Naive thymus-derived CD8-positive, alpha-beta T cell (primary cell): Measurements from ENCODE around the gene CACNA1C. TPM values are rescaled to one million over a fixed set of nuclear protein-coding genes. Genes with fewer than 3 reads are reported as not detected.

ENCODE experiments used
- ATAC-seq, 2 donors: fragments of 150-1000 bp; cut with Tn5 transposase in 1 of 2; sonication (Bioruptor Pico), chemical (Tn5 transposase) in 1 of 2; 1 replicate in 1 of 2; 2 replicates in 1 of 2; pipeline ENCODE4 v1.10.0; 2021; ENCODE audit warnings: mild to moderate bottlenecking in 2 of 2, moderate library complexity in 2 of 2
- POLR2A ChIA-PET: fragments of 350-600 bp; sonication (Branson Sonifier 250); formaldehyde crosslinking; loops from one replicate; lab custom pipeline; 2021; ENCODE audit warnings: antibody characterized with exemption; lab: Charles Lee
- DNase-seq, 10 donors: peaks; one replicate each; pipeline versions ENCODE4 v3.0.0 to v3.0.0-alpha.2; 2020 to 2022
- H3K27ac Mint-ChIP-seq, 10 donors: one replicate each; pipeline ENCODE4 v1.8.0; 2020 to 2022; ENCODE audit warnings: mild to moderate bottlenecking in 10 of 10, mixed read lengths in 10 of 10, moderate library complexity in 4 of 10, inconsistent platforms in 1 of 10
- H3K27me3 Mint-ChIP-seq, 5 donors: one replicate each; pipeline ENCODE4 v1.8.0; 2021 to 2022; ENCODE audit warnings: mixed read lengths in 5 of 5
- H3K36me3 Mint-ChIP-seq, 3 donors: one replicate each; pipeline ENCODE4 v1.8.0; 2020 to 2022; ENCODE audit warnings: mixed read lengths in 3 of 3, mild to moderate bottlenecking in 2 of 3, inconsistent platforms in 1 of 3
- H3K4me1 Mint-ChIP-seq, 4 donors: one replicate each; pipeline ENCODE4 v1.8.0; 2021 to 2022; ENCODE audit warnings: mixed read lengths in 4 of 4
- H3K4me3 Mint-ChIP-seq, 10 donors: one replicate each; pipeline ENCODE4 v1.8.0; 2020 to 2022; ENCODE audit warnings: mild to moderate bottlenecking in 10 of 10, mixed read lengths in 10 of 10, moderate library complexity in 6 of 10, inconsistent platforms in 1 of 10
- H3K9me3 Mint-ChIP-seq, 9 donors: one replicate each; pipeline ENCODE4 v1.8.0; 2020 to 2022; ENCODE audit warnings: mixed read lengths in 9 of 9, mild to moderate bottlenecking in 3 of 9, inconsistent platforms in 1 of 9, moderate library complexity in 1 of 9
- polyA plus RNA-seq, 3 donors: library from polyadenylated mRNA; unstranded; fragments of 300-500 nt; fragmentation: Illumina TruSeq; gene quantifications; one replicate each; pipeline ENCODE4 v1.2.3, GENCODE V29; 2021
- total RNA-seq, 8 experiments: library from RNA in 2 of 8; stranded (reverse) in 2 of 8; gene quantifications; one replicate each; pipeline ENCODE4 v1.2.3 and lab custom pipeline; 2021 to 2026

The CACNA1C gene
- total and polyA plus RNA-seq, 5 experiments from 2014 or later: 0.05 to 0.21 (median 0.16) TPM

DNA sequence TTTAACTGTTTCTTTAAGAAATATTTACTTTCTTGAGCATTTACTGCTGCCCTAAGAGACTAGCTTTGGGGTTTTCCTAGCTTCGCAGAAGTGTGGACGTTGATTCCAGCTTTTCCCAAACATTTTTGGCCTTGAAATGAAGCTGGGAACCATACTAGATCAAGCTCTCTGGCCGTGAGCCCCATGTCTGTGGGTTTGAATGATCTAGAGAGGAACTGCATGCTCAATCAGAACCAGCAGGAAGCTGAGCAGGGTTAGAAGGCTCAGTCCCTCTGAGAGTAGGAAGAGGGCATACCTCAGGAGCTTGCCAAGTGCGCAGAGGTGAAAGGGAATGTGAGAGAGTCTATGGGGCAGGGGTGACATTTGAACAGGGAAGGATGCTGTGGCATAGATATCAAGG lies 292.1 kb downstream of the CACNA1C start:
- H3K4me3 Mint-ChIP-seq: no peak overlapping the region

DNA sequence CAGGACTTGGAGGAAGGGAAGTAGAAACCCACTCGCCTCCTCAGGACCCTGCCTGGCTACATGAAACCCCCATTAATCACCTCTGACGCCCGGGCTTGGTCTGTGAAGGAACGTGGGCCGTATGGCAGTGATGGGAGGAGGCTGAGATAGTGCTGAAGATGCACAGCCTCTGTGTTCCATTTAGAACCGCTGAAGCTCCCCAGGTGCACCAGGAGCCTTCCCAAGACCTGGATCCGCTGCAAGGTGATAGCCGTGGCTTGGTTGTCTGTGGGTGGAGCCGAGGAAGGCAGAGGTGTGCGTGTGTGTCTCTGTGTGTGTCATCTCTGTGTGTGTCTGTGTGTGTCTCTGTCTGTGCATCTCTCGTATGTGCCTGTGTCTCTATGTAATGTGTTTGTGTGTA lies 293.1 kb downstream of the CACNA1C start:
- POLR2A ChIA-PET: no interaction called here
- H3K36me3 Mint-ChIP-seq: no peaks in the 10 kb centered on the region
- no peak for ATAC-seq

More for the DNA sequence above, 292.1 kb downstream of the CACNA1C start:
- H3K27ac Mint-ChIP-seq: peak overlapping the region in 1 of 10 donors; percentile 24
- POLR2A ChIA-PET: no interaction called here
- peaks cover 0 to 14% (median 1%) of the 10 kb centered on the region in 4 donors for H3K4me1 Mint-ChIP-seq
- peaks cover 0 to 13% (median 3%) of the 10 kb centered on the region in 5 donors for H3K27me3 Mint-ChIP-seq
- DNase-seq: no peak
- no peak for ATAC-seq
- H3K36me3 Mint-ChIP-seq: no peaks in the 10 kb centered on the region
- H3K9me3 Mint-ChIP-seq: no peaks in the 10 kb centered on the region

DNA sequence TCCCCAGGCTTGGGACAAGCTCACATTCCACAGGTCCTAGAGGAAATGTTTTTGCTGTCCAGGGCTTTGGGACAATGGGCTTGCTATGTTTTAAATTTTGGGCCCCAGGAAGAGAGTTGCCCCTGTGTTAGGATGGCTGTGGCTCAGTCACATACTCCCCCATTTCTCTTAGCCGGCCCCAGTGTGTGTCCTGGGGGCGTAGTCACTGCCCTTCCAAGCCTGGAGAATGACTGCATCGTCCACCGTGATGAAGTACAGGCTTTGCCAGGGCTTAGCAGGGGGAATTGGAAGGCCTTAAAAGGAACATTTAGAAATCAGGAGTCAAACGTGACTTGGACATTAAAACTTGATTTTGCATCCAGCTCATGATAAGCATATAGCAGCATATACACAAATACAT lies 293.6 kb downstream of the CACNA1C start:
- Mint-ChIP-seq H3K27me3 (peaks cover 0 to 10% (median 3%) of the 10 kb centered on the region in 5 donors), H3K9me3 (no peaks in the 10 kb centered on the region), H3K4me1 (peaks cover 0 to 15% (median 1%) of the 10 kb centered on the region in 4 donors), H3K36me3 (no peaks in the 10 kb centered on the region), H3K27ac (no peak overlapping the region), H3K4me3 (no peak overlapping the region)
- DNase-seq (no peak), ATAC-seq (no peak)
- POLR2A ChIA-PET: no interaction called here

More for the DNA sequence above, 293.1 kb downstream of the CACNA1C start:
- H3K9me3 Mint-ChIP-seq: no peaks in the 10 kb centered on the region
- H3K27ac Mint-ChIP-seq: no peak overlapping the region
- H3K27me3 Mint-ChIP-seq: peaks cover 0 to 13% (median 3%) of the 10 kb centered on the region in 5 donors
- no peak overlapping the region for H3K4me3 Mint-ChIP-seq
- DNase-seq: no peak
- H3K4me1 Mint-ChIP-seq: peaks cover 0 to 14% (median 1%) of the 10 kb centered on the region in 4 donors

DNA sequence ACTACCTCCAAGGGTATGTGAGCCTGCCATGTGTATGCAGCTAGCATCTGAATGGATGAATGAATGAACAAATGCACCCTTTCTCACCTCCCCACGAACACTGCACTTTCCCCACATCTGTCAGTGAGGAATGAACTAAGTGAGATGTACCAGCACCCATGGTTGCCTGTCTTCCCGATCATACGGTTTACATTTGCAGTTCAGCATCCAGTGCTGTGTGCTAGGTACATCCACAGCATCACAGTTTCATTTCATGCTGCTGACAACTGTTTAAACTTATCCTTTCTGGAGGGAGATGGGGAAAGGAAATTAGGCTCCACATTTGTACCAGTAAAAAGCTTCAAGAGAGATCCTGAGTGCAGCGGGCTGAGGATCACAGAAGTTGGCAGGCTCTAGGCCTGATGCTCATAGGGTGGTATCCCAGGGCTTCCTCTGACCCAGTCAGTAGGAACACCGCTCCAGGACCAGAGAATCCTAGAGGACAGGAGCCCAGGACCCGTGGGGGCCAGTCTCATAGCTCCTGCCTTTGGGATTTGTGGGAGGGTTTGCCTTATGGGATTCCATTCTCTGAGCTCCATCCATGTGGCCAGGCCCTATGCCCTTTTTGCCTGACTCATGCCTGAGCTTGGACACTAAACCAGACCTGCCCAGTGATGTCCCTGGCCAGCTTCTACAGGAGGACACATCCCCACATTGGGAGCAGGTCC lies 294.5 kb downstream of the CACNA1C start:
- Mint-ChIP-seq H3K4me3 (no peak overlapping the region), H3K27me3 (peaks cover 0 to 10% (median 3%) of the 10 kb centered on the region in 5 donors), H3K36me3 (no peaks in the 10 kb centered on the region), H3K27ac (no peak overlapping the region), H3K9me3 (no peaks in the 10 kb centered on the region), H3K4me1 (peaks cover 0 to 18% (median 1%) of the 10 kb centered on the region in 4 donors)
- DNase-seq: no peak
- POLR2A ChIA-PET: no interaction called here
- ATAC-seq: no peak

DNA sequence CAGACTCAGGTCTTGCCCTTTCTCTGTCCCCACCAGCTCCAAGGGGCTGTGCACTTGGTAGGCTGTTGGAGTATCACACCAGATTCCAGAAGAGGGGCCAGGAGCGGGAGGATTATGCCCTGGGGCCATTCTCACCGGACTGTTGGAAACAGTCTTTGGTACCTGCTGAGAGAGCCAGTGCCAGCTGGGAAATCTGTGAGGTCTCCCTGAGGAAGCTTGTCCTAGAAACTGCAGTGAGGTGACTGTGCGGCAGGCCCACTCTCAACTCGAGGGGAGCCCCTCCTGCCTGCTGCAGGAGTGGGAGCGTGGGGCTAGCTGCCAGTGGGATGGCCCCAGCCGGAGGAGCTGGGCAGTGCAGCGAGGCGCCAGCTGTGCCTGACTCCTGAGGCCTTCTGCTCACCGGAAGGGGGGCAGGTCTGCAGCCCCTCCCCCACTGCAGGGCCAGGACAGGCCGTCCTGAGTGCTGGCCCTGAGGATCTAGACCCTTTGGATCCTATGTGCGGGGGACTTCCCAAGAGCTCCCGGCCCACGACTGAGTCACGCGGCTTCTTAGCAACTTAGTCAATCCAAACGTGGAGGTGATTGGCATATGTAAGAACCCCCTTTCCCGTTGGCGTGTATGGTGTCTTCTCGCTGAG lies 295.2 kb downstream of the CACNA1C start:
- no peak for ATAC-seq
- POLR2A ChIA-PET: no interaction called here
- DNase-seq: no peak
- Mint-ChIP-seq H3K36me3 (no peaks in the 10 kb centered on the region), H3K4me1 (peaks cover 0 to 18% (median 1%) of the 10 kb centered on the region in 4 donors), H3K27me3 (peaks cover 0 to 14% (median 6%) of the 10 kb centered on the region in 5 donors), H3K27ac (no peak overlapping the region), H3K4me3 (no peak overlapping the region), H3K9me3 (no peaks in the 10 kb centered on the region)

DNA sequence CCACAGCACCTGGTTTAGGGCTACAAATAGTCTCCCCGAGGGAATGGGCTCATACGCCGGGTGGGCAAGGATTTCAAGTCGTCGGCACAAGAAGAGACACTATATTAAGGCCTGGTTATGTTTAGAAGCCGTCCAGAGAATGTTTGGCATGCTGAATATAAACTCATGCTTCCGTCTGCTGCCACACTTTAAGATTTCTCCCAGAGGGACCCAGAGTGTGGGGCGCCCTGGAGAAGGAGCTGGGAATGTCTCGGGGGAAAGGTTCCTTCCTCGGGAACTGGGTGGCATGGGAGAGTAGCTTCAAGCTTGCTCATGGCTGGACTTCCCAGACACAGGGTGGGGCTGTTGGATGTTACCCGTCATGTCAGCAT lies 295.7 kb downstream of the CACNA1C start:
- ATAC-seq (no peak), DNase-seq (no peak)
- Mint-ChIP-seq H3K9me3 (no peaks in the 10 kb centered on the region), H3K27ac (no peak overlapping the region), H3K4me1 (peaks cover 0 to 17% (median 2%) of the 10 kb centered on the region in 4 donors), H3K4me3 (no peak overlapping the region), H3K36me3 (no peaks in the 10 kb centered on the region), H3K27me3 (peaks cover 0 to 16% (median 7%) of the 10 kb centered on the region in 5 donors)
- POLR2A ChIA-PET: no interaction called here

DNA sequence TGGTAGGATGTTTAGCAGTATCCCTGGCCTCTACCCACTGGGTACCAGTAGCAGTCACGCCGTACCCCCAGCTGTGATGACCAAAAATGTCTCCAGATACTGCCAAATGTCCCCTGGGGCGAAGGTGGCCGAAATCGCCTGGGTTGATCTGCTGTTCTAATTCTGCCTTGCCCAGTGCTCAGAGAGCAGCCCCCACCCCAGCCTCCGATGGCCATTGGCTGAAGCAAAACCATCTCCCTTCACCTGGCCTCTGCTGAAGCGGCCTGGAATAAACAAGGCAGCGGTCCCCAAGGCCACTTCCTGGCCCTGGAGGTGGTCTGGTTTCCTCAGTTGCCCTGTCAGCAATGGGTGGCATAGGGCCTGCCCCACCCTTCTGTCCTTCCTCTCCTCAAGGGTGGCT lies 298.4 kb downstream of the CACNA1C start:
- peaks cover 0 to 10% (median 1%) of the 10 kb centered on the region in 4 donors for H3K4me1 Mint-ChIP-seq
- ATAC-seq (no peak), DNase-seq (no peak)
- no peaks in the 10 kb centered on the region for H3K9me3 Mint-ChIP-seq
- H3K27me3 Mint-ChIP-seq: peaks cover 0 to 15% (median 11%) of the 10 kb centered on the region in 5 donors
- H3K27ac Mint-ChIP-seq: no peak overlapping the region
- H3K4me3 Mint-ChIP-seq: no peak overlapping the region
- POLR2A ChIA-PET: no interaction called here
- H3K36me3 Mint-ChIP-seq: no peaks in the 10 kb centered on the region

DNA sequence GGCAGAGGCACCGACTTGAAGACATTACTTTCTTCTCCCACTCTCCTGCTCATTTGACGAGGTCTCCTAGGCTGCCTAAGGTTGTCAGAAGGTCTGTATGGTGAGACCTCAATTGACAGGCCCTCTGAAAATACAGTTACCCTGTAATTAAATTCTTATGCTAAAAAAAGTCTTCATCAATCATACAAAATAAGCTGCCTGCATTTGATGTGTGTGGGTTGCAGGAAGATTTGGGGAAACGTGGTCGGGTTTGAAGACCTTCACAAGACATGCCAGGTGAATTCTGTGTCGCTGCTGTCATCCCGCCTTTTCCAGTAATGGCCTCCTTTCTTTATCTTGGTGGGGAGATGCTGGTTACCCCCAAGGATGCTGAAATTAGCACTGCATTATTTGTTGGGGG lies 299.4 kb downstream of the CACNA1C start:
- H3K9me3 Mint-ChIP-seq: no peaks in the 10 kb centered on the region
- ATAC-seq (no peak), DNase-seq (no peak)
- peaks cover 0 to 11% (median under 1%) of the 10 kb centered on the region in 4 donors for H3K4me1 Mint-ChIP-seq
- no peak overlapping the region for H3K27ac Mint-ChIP-seq
- POLR2A ChIA-PET: no interaction called here
- H3K27me3 Mint-ChIP-seq: peaks cover 0 to 15% (median 11%) of the 10 kb centered on the region in 5 donors
- H3K4me3 Mint-ChIP-seq: no peak overlapping the region
- no peaks in the 10 kb centered on the region for H3K36me3 Mint-ChIP-seq

DNA sequence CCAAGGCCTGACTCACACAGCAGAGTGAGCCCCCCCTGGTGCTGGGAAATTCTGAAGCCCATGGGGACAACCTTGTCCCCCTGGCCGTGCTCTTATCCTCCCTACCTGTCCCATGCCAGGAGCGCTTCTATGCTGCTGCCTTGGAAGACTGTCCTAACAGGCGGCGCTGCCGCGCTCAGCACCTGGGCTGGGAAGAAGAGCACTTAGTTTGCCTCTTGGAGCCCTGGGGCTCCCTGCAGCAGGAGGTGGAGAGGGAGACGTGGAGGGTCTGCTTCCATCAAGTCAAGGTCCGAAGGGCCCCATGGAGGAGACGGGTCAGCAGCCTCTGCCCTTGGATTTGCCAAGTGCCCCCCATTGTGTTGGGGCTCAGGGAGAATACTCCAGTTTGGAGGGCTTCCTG lies 300.5 kb downstream of the CACNA1C start:
- Mint-ChIP-seq H3K27me3 (peaks cover 0 to 17% (median 11%) of the 10 kb centered on the region in 5 donors), H3K4me1 (peaks cover 2 to 17% (median 5%) of the 10 kb centered on the region in 4 donors), H3K27ac (no peak overlapping the region), H3K36me3 (no peaks in the 10 kb centered on the region), H3K4me3 (no peak overlapping the region), H3K9me3 (no peaks in the 10 kb centered on the region)
- no peak for ATAC-seq
- POLR2A ChIA-PET: no interaction called here
- no peak for DNase-seq

DNA sequence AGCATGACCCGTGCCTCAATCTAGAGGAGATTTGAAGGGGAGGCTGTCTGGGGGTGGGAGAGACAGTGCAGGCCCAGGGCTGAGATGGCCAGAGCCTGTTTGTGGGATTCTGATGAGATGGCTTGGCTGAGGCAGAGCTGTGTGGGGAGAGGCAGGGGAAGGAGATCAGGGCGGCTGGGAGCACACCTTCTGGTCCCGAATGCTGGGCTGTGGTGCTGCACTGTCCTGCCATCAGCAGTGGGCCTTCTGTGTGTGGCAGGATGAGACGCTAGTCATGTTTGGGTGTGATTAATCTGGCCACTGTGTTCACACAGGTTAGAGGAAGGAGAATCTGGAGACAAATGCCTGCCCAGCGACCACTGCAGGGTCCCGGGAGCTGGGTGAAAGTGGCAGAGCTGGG lies 300.9 kb downstream of the CACNA1C start:
- H3K4me3 Mint-ChIP-seq: no peak overlapping the region
- H3K27ac Mint-ChIP-seq: peak overlapping the region in 1 of 10 donors; percentile 28
- no peak for ATAC-seq
- no peaks in the 10 kb centered on the region for H3K9me3 Mint-ChIP-seq
- POLR2A ChIA-PET: no interaction called here
- peaks cover 0 to 18% (median 11%) of the 10 kb centered on the region in 5 donors for H3K27me3 Mint-ChIP-seq
- peaks cover 4 to 22% (median 9%) of the 10 kb centered on the region in 4 donors for H3K4me1 Mint-ChIP-seq
- no peak for DNase-seq
- no peaks in the 10 kb centered on the region for H3K36me3 Mint-ChIP-seq

DNA sequence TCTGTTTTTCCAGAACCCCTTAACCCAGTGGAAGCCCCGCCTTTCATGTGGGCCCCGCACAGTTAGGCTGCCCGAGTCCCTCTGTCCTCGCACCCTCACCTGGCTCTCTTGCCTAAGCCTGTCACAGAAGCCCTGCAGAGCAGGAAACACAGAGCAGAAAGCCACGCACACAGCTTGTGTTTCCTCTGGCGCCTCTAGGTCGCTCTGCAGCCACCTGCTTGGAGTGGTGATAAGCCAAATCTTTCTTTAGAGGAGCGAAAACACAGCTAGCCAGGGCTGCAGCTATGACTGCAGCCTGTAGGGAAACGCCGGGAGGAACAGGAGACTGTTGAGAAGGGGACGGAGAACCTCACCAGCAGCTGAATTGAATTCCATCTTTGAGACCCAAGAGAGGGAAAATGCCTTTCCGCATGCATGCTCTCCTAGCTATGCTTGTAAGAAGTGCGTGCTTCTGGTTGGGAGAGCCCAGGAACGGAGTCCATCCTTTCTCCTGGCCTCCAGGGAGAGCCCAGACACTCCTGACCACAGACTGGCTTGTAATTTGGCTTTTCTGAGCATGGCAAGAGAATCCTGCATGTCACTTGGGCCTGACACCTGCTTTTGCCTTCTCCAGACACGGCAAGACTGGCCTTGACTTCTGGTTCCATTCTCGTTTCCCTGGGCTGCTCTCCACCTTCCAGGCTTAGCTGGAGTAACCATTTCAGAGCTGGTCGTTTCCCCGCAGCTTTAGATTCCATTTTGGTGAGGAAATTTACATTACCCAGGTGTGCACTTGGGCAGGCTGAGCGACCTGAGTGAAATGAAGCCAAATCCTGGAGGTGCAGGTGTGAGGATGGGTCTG lies 301.6 kb downstream of the CACNA1C start:
- POLR2A ChIA-PET: interaction anchor here (0.6 kb wide), 1 partner anchor 725 kb away, joined by 3 read pairs; no protein-coding TSS in a partner anchor

DNA sequence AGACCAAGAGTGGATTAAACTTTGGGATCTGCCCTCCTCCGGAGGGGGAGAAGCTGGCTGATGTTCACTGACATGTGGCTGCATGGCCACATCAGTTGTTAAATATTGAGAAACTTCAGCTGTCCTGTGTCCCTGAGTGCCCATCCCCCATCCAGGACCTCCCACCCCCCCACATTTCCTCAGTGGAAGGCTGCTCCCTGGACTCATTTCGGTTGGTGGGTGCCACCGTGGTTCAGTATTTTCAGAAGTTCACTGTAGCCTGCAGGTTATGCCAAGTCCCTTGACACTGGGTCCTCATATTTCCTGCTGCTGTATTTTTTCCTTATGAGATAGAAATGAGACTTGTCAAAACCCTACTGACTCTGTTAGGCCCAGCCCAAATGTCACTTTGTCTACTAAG lies 302.4 kb downstream of the CACNA1C start:
- Mint-ChIP-seq H3K4me1 (peaks cover 11 to 35% (median 15%) of the 10 kb centered on the region in 4 donors), H3K9me3 (no peaks in the 10 kb centered on the region), H3K36me3 (no peaks in the 10 kb centered on the region), H3K27me3 (peaks cover 0 to 22% (median 11%) of the 10 kb centered on the region in 5 donors), H3K27ac (no peak overlapping the region), H3K4me3 (no peak overlapping the region)
- POLR2A ChIA-PET: no interaction called here
- DNase-seq (no peak), ATAC-seq (no peak)

More for the DNA sequence above, 301.6 kb downstream of the CACNA1C start:
- no peak overlapping the region for H3K4me3 Mint-ChIP-seq
- no peaks in the 10 kb centered on the region for H3K36me3 Mint-ChIP-seq
- peak overlapping the region in 1 of 10 donors; percentile 41 for H3K27ac Mint-ChIP-seq
- H3K9me3 Mint-ChIP-seq: no peaks in the 10 kb centered on the region
- DNase-seq (no peak), ATAC-seq (no peak)
- H3K4me1 Mint-ChIP-seq: peaks cover 9 to 28% (median 15%) of the 10 kb centered on the region in 4 donors
- peaks cover 0 to 21% (median 11%) of the 10 kb centered on the region in 5 donors for H3K27me3 Mint-ChIP-seq
